Right lobe of liver (tissue), 6 donors: ENCODE results near the gene TMEM120B. TPM values are rescaled to one million over a fixed set of nuclear protein-coding genes. Genes with fewer than 3 reads are reported as not detected.

Experiments
- ATAC-seq, 4 donors: fragments of 200-7000 bp; cut with Tn5 transposase; one replicate each; pipeline ENCODE4 v1.9.1; 2020; ENCODE audit warnings: mild to moderate bottlenecking in 4 of 4, moderate library complexity in 4 of 4
- DNase-seq, 3 donors: peaks; one replicate each; pipeline ENCODE4 v3.0.0-alpha.2; 2020
- H3K27ac ChIP-seq, 3 donors: fragments of 200-600 bp; one replicate each; pipeline ENCODE4 v1.8.0; 2022
- H3K27me3 ChIP-seq, 2 donors: fragments of 200-600 bp; one replicate each; pipeline ENCODE4 v1.8.0; 2022
- H3K36me3 ChIP-seq, 4 donors: fragments of 200-600 bp; sonication (generic) in 1 of 4; one replicate each; pipeline versions ENCODE4 v1.5.1 to v1.8.0; 2017 to 2022; ENCODE audit warnings: control low read depth in 1 of 4
- H3K4me1 ChIP-seq, 4 donors: fragments of 200-600 bp; sonication (generic) in 1 of 4; one replicate each; pipeline versions ENCODE4 v1.5.1 to v1.8.0; 2017 to 2022; ENCODE audit warnings: control low read depth in 1 of 4
- H3K4me3 ChIP-seq, 3 donors: fragments of 200-600 bp; one replicate each; pipeline ENCODE4 v1.8.0; 2022
- H3K9me3 ChIP-seq, 4 donors: fragments of 200-600 bp; sonication (generic) in 1 of 4; one replicate each; pipeline versions ENCODE4 v1.5.1 to v1.8.0; 2017 to 2022; ENCODE audit warnings: control low read depth in 1 of 4
- CTCF ChIP-seq, 4 donors: fragments of 200-600 bp in 3 of 4; fragments of 450-650 bp in 1 of 4; IDR thresholded peaks; one replicate each; pipeline versions ENCODE4 v1.5.1 to v1.8.0; 2016 to 2022; ENCODE audit warnings: antibody characterized with exemption in 4 of 4, mild to moderate bottlenecking in 2 of 4
- POLR2A ChIP-seq: fragments of 450-650 bp; IDR thresholded peaks from one replicate; pipeline ENCODE4 v1.6.1; 2017; ENCODE audit warnings: antibody characterized with exemption, mild to moderate bottlenecking
- whole genome bisulfite sequencing: methylation state at CpG from one replicate; pipeline ENCODE4 v1.1.6; 2018; ENCODE audit warnings: low coverage, low lambda C conversion rate; ENCODE audit not compliant: insufficient coverage; ENCODE audit errors: missing lambda C conversion rate; 5-methylcytosine and 5-hydroxymethylcytosine counted together
- intact Hi-C, 2 donors: fragments of 100-400 bp; cut with DNase I; formaldehyde crosslinking; loops; one replicate each; pipeline versions ENCODE4 v1.11.2 to v1.14.1; 2022
- total RNA-seq, 6 experiments: library from RNA; depleted of rRNA in 2 of 6; stranded (reverse); fragments of >200 nt in 2 of 6; fragmentation: NEBNext Ultra II Directional in 3 of 6; extraction: Animal tissue kit (Norgen Biotek cat#: 25700) in 3 of 6; gene quantifications; one replicate each; pipeline versions ENCODE4 v1.1.0 to v1.2.4, GENCODE V29; 2016 to 2023
- donor health status: DM: no; HTN: yes; CAD: no.
- donor health status: DM: no; HTN: no; CAD: no.
- donor health status: DM: no; HTN: no; CAD: no.
- donor health status: DM: no; HTN: yes; CAD: no.
- donor health status: DM: no; HTN: yes; CAD: no.

Gene TMEM120B
- total RNA-seq, 6 experiments from 2014 or later: 3.3 to 6.4 (median 4.7) TPM

DNA sequence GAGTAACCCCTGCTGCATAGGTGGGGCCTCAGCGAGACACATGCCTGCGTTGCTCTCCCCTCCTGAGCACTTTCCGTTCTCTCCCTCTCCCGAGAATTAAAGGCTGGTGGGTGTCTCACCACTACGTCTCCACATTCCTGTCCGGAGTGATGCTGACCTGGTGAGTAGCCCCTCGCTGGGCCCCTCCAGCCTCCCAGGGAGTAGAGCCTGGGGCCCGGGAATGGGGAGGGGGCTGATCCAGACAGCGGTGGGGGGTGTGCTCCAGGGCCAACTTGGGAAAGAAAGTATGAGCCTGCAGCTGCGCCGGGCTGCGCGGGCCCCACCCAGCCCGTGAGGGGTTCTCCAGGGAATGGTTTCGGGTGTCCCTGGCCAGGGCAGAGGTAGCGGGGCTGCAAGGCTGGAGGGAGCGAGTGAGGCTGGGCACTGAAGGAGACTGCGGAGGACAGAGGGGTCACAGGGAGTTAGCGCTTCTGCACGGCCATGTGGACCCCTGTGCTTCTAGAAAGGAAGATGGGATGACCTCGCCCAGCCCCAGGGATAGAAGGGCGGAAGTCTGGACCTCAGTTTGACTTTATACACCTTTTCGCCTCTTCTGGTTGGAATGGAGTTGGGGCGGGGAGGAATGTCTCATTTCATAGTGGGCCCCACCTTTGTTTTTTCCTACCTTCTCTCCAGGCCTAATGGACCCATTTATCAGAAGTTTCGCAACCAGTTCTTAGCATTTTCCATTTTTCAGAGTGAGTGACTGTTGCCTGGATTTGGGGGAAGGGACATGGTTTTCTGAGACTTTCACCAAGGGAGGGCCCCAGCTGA lies 58.5 kb downstream of the TMEM120B start:
- no peaks in the 10 kb centered on the region for H3K27me3 ChIP-seq
- no peak overlapping the region for H3K27ac ChIP-seq
- TF ChIP-seq POLR2A (no peak), CTCF (IDR thresholded peaks at IDR 0.05) (no peak)
- no peaks in the 10 kb centered on the region for H3K9me3 ChIP-seq
- H3K4me1 ChIP-seq: peaks cover 0 to 9% (median 4%) of the 10 kb centered on the region in 4 donors
- no peak overlapping the region for H3K4me3 ChIP-seq
- WGBS: 86% methylated on average over 8 of the region's 25 CpGs
- H3K36me3 ChIP-seq: no peaks in the 10 kb centered on the region
- DNase-seq (no peak), ATAC-seq (no peak)
- intact Hi-C loops: loop anchor here (5.0 kb wide), 1 partner anchor 69 kb away; no protein-coding TSS in a partner anchor

DNA sequence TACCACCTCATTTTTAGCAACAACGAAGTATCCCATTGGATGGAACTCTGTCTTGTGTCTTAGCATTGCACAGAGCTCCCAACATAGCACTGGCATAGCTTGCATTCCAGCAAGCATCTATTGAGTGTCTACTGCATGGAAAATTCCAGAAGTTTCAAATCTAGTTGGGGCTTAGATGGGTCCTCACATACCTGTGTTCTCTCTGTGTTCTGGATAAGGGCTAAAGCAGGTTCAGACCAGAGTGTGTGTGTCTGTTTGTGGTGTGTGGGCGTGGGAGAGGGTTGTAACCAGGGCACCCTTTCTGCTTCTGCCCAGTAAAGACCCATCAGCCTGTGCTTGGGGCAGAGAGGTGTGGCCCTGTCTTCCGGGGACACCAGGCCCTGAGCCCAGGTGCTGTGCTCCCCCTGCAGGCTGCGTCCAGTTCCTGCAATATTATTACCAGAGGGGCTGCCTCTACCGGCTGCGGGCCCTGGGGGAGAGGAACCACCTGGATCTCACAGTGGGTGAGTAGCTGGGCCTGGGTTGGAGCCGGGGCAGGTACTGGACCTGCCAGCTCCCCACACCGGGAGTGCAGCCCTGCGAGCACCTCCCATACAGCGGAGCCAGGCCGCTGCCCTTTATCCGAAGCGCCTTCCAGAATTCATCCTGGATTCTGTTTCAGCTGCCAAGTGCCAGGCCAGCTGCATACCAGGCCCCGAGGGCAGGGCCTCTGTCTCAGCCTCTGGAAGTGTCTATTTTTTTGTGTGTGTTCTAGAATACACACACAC lies 60.6 kb downstream of the TMEM120B start:
- Histone ChIP-seq H3K9me3 (no peaks in the 10 kb centered on the region), H3K4me1 (peaks cover 0 to 9% (median 4%) of the 10 kb centered on the region in 4 donors), H3K27ac (no peak overlapping the region), H3K36me3 (no peaks in the 10 kb centered on the region), H3K4me3 (no peak overlapping the region), H3K27me3 (no peaks in the 10 kb centered on the region)
- peak; percentile 91 to 95 (median 92) for ATAC-seq
- intact Hi-C loops: loop anchor here (5.0 kb wide), 1 partner anchor 71 kb away; no protein-coding TSS in a partner anchor
- peak; percentile 79 to 82 (median 82) for DNase-seq
- WGBS: 15% methylated on average over 3 of the region's 14 CpGs
- TF ChIP-seq CTCF (IDR thresholded peaks at IDR 0.05) (peak; percentile 79 to 95 (median 86)), POLR2A (no peak)

DNA sequence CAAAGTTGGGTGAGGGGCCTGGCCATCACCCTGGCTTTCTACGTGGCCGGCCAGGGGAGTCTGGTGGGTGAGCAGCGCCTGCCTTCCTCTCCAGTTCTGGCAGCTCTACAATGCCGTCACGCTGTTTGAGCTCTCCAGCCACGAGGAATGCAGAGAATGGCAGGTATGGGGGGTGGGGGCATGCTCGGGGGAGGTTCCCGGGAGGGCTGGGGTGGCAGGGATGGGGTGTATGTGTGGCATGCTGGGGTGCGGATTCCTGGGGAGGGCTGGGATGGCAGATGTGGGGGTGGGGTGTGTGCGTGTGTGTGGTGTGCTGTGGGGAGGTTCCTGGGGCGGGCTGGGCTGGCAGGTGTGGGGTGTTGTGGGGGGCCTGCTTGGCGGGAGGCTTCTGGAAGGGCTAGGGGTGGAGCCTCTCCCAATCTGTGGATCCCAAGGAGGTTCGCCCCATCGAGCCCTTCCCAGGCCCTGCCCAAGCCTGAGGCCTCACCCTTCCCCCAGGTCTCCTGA lies 62.5 kb downstream of the TMEM120B start:
- WGBS: 93% methylated on average over 3 of the region's 14 CpGs
- DNase-seq: no peak
- Histone ChIP-seq H3K4me1 (peaks cover 0 to 9% (median 4%) of the 10 kb centered on the region in 4 donors), H3K27ac (no peak overlapping the region), H3K9me3 (no peaks in the 10 kb centered on the region), H3K4me3 (no peak overlapping the region), H3K27me3 (no peaks in the 10 kb centered on the region), H3K36me3 (no peaks in the 10 kb centered on the region)
- no peak for TF ChIP-seq CTCF (IDR thresholded peaks at IDR 0.05)
- TF ChIP-seq POLR2A: no peak
- ATAC-seq: no peak
- intact Hi-C loops: loop anchor here (5.0 kb wide), 1 partner anchor 73 kb away; no protein-coding TSS in a partner anchor

- TF ChIP-seq CTCF (IDR thresholded peaks at IDR 0.05) (no peak), POLR2A (no peak)
- ATAC-seq (no peak), DNase-seq (no peak)
- Histone ChIP-seq H3K27me3 (no peaks in the 10 kb centered on the region), H3K27ac (no peak overlapping the region), H3K36me3 (no peaks in the 10 kb centered on the region), H3K4me1 (peaks cover 0 to 9% (median 4%) of the 10 kb centered on the region in 4 donors), H3K4me3 (no peak overlapping the region), H3K9me3 (no peaks in the 10 kb centered on the region)
- intact Hi-C loops: no loop called here
- WGBS: no CpG with 5 or more reads among the region's 16 CpGs
Observed at GRCh38 chr12:121775501-121775900, 62.9 kb downstream of the TMEM120B start.
